ENCODE measurements around the gene SPA17.

The SPA17 gene

DNA sequence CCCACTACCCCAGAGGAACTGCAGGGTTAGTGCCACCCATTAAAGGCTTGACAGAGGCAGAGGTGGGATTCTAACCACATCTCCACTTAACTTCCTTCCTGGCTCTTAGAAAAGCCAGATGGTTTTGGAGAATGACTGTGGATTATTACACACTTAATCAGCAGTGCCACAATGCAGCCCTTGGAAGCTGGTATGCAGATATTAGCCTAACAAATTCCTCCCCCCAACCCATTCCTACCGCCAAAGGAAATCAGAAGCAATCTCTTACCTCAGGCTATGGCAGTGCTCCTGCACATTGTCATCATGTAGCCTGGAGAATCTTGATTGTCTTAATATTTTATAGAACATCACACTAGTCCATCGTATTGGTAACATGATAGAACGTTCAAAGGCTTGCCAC lies 42.9 kb downstream of the SPA17 start:
- TF ChIP-seq, protein P1, sequence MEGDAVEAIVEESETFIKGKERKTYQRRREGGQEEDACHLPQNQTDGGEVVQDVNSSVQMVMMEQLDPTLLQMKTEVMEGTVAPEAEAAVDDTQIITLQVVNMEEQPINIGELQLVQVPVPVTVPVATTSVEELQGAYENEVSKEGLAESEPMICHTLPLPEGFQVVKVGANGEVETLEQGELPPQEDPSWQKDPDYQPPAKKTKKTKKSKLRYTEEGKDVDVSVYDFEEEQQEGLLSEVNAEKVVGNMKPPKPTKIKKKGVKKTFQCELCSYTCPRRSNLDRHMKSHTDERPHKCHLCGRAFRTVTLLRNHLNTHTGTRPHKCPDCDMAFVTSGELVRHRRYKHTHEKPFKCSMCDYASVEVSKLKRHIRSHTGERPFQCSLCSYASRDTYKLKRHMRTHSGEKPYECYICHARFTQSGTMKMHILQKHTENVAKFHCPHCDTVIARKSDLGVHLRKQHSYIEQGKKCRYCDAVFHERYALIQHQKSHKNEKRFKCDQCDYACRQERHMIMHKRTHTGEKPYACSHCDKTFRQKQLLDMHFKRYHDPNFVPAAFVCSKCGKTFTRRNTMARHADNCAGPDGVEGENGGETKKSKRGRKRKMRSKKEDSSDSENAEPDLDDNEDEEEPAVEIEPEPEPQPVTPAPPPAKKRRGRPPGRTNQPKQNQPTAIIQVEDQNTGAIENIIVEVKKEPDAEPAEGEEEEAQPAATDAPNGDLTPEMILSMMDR (IDR thresholded peaks at IDR 0.05; ENCODE audit: extremely low read depth, insufficient read depth, missing control alignments): no peak
- no peak for DNase-seq (ENCODE audit: low spot score)
- in situ Hi-C loops (cut with MboI; ENCODE audit: low pct_unique_long_range_greater_than_20kb, low sequenced_read_pairs, unreplicated experiment): no loop called here

DNA sequence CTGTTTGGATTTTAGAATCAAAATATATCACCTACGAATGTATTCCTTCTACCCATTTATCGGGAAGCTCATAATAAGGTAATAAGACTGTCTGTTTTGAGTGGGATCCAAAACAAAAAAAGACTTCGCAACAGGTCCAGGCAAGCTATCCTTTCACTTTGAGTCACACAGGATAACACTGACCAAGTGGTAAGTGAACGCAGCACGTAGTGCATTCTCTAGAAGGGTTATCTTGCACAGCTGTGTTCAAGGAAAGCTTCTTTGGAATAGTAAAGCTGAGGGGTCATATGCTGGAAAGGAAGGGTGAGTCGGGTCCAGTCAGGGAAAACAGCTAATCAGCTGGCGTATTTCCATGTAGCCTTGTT lies 43.7 kb downstream of the SPA17 start:
- in situ Hi-C loops (cut with MboI; ENCODE audit: low pct_unique_long_range_greater_than_20kb, low sequenced_read_pairs, unreplicated experiment): no loop called here
- peak; percentile 48 for DNase-seq (ENCODE audit: low spot score)
- TF ChIP-seq, protein P1 (IDR thresholded peaks at IDR 0.05; ENCODE audit: extremely low read depth, insufficient read depth, missing control alignments): no peak

DNA sequence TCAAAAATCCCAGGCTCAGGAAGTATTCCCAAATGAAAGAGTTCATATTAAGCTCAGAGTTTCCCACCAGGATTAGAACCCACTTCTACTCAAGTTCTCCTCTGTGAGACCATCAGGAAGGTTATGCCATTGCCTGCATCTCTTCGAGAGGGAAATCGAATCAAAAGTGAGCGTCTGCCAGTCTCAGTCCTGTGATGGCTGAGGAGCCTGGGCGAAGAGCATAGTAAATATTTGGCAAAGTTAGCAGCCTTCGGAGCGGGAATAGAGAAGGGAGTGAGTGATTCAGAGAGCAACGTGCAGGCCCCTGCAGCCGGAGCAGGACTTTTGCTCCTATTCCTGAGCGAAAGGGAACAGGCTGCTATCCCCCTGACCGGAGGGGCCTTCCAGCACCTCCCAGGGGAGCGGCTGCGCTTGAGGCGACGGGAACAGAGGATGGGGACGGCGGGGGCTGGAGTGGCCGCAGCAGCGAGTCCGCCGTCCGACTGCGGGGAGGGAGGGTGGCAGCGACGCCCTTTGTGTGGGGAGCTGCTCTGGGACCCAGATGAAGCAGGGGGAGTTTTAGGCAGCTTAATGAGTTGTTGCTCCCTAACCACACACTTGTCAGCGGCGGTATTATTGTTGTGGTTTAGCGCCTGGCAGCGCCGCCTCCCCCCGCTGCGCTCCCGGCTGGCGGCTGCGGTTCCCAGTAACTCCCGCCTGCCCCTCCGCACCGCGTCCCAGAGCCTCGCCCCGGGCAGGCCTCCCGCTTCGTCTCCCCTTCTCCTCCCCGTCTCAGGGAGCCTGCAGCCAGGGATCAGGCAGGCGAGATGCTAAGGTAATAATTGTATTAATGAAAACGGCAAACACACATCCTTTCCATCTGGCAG lies 44.3 kb downstream of the SPA17 start:
- in situ Hi-C loops (cut with MboI; ENCODE audit: low pct_unique_long_range_greater_than_20kb, low sequenced_read_pairs, unreplicated experiment): no loop called here
- no peak for DNase-seq (ENCODE audit: low spot score)
- TF ChIP-seq, protein P1 (IDR thresholded peaks at IDR 0.05; ENCODE audit: extremely low read depth, insufficient read depth, missing control alignments): no peak

DNA sequence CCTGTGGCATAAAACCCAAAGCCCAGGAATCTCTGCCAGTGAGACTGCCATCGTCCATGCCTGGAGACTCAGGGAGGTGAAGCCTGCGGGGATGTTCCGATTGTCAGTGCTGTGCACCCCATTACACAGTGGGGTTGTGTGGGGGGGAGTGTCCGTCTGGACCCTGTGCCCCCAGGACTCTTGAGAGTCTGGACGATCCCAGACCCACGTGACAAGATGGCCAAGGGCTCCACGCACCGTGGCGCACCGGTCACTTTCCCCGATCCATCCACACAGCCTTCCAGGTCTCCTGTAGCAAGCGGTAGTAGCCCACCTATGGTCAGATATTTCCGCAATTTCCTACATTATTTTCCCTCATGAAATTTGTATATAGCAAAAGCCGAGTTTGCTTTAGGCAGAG lies 45.1 kb downstream of the SPA17 start:
- no peak for DNase-seq (ENCODE audit: low spot score)
- in situ Hi-C loops (cut with MboI; ENCODE audit: low pct_unique_long_range_greater_than_20kb, low sequenced_read_pairs, unreplicated experiment): no loop called here
- TF ChIP-seq, protein P1 (IDR thresholded peaks at IDR 0.05; ENCODE audit: extremely low read depth, insufficient read depth, missing control alignments): no peak

DNA sequence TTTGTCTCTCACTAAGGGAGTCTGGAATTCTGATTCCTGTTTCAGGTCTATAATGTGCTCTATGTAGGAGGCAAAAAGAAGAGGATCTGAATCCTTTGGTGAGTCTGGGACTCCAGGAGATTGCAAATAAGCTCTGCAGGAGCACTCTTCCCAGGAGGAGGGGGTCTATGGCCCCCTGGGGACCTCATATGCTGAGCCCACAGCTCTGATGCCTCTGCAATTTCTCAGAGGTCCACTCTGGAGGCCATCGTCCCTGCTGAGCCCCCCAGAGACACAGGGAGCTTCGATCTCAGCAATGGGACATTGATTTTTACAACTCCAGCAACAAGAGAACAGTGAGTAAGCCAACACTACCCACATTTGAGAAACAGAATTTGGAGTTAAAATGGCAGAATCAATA lies 45.8 kb downstream of the SPA17 start:
- TF ChIP-seq, protein P1 (IDR thresholded peaks at IDR 0.05; ENCODE audit: extremely low read depth, insufficient read depth, missing control alignments): no peak
- in situ Hi-C loops (cut with MboI; ENCODE audit: low pct_unique_long_range_greater_than_20kb, low sequenced_read_pairs, unreplicated experiment): no loop called here
- no peak for DNase-seq (ENCODE audit: low spot score)

DNA sequence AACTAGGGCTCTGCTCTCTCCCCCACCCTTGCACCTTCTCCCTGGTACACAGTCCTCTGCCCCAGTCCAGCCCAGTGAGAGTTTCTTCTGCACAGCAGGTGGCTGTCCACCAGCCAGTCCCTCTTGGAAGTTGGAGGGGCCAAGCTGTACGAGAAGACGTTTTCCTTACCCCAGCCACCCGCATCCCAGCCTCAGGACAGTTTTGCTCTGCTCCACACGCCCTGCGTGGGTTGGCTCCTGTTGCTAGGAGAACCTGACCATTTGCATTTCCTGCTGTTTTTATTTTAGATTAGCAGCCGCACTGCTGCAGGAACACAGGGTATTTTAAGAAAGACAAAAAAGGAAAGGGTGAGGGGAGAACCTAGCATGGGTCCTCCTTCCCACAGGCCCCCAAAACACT lies 48.5 kb downstream of the SPA17 start:
- in situ Hi-C loops (cut with MboI; ENCODE audit: low pct_unique_long_range_greater_than_20kb, low sequenced_read_pairs, unreplicated experiment): no loop called here
- TF ChIP-seq, protein P1 (IDR thresholded peaks at IDR 0.05; ENCODE audit: extremely low read depth, insufficient read depth, missing control alignments): no peak
- no peak for DNase-seq (ENCODE audit: low spot score)
